Panc1 (cell line): ENCODE measurements around the gene SWAP70. TPM values are rescaled to one million over a fixed set of nuclear protein-coding genes. Genes with fewer than 3 reads are reported as not detected.

Source experiments
- ATAC-seq: fragments of 200-7000 bp; cut with Tn5 transposase; 2 replicates; pipeline ENCODE4 v1.9.1; 2020; ENCODE audit warnings: mild to moderate bottlenecking, moderate library complexity
- BruUV-seq: library from RNA; stranded (reverse); fragments of 400-500 nt; replicated peaks from 2 replicates; lab custom pipeline; 2021; lab: Mats Ljungman, UMichigan
- CTCF ChIA-PET: fragments of 300-600 bp; sonication (Branson Sonifier 250); formaldehyde crosslinking; loops from one replicate; lab custom pipeline; 2022; ENCODE audit warnings: antibody characterized with exemption; lab: Charles Lee
- POLR2A ChIA-PET: fragments of 300-600 bp; sonication (Branson Sonifier 250); formaldehyde crosslinking; loops from one replicate; lab custom pipeline; 2022; ENCODE audit warnings: antibody characterized with exemption; lab: Charles Lee
- DNase-seq: peaks from one replicate; pipeline ENCODE4 v3.0.0-alpha.2; 2010; ENCODE audit warnings: low read depth, low spot score
- H3K27ac ChIP-seq: 2 replicates; pipeline ENCODE4 v1.5.1; 2011; ENCODE audit warnings: mild to moderate bottlenecking, low read length, inconsistent platforms
- H3K27me3 ChIP-seq: fragments of 200-500 bp; sonication (Bioruptor generic); 2 replicates; pipeline ENCODE4 v1.6.0; 2014; ENCODE audit warnings: low read length, inconsistent platforms; ENCODE audit not compliant: control insufficient read depth, insufficient read depth
- H3K36me3 ChIP-seq: fragments of 200-500 bp; sonication (Bioruptor generic); 2 replicates; pipeline ENCODE4 v1.5.1; 2014; ENCODE audit warnings: inconsistent platforms, mild to moderate bottlenecking, low read length, moderate library complexity; ENCODE audit not compliant: control insufficient read depth, insufficient read depth
- H3K4me1 ChIP-seq: 2 replicates; pipeline ENCODE4 v1.5.1; 2011; ENCODE audit warnings: inconsistent platforms, mild to moderate bottlenecking, low read length, moderate library complexity; ENCODE audit not compliant: control insufficient read depth, insufficient read depth
- H3K4me3 ChIP-seq, 2 experiments: 2 replicates each; pipeline ENCODE4 v1.5.1; 2011 to 2012; ENCODE audit warnings: low read depth in 2 of 2, low read length in 2 of 2, mild to moderate bottlenecking in 2 of 2, inconsistent platforms in 1 of 2, moderate library complexity in 1 of 2
- H3K9me3 ChIP-seq: fragments of 200-500 bp; sonication (Bioruptor generic); 2 replicates; pipeline ENCODE4 v1.5.1; 2014; ENCODE audit warnings: low read depth, mild to moderate bottlenecking, inconsistent platforms, low read length, moderate library complexity; ENCODE audit not compliant: control insufficient read depth, insufficient read depth
- CTCF ChIP-seq: fragments of 450-650 bp; IDR thresholded peaks from 2 replicates; pipeline ENCODE4 v1.5.1; 2017; ENCODE audit warnings: mild to moderate bottlenecking
- POLR2AphosphoS5 ChIP-seq: IDR thresholded peaks from 2 replicates; pipeline ENCODE4 v1.6.1; 2012; ENCODE audit warnings: mild to moderate bottlenecking, low read depth, low read length, moderate library complexity
- REST ChIP-seq, 2 experiments: IDR thresholded peaks; 2 replicates each; pipeline ENCODE4 v1.6.1; 2011 to 2012; ENCODE audit warnings: low read depth in 2 of 2, control low read depth in 1 of 2, low read length in 1 of 2, mild to moderate bottlenecking in 1 of 2, moderate library complexity in 1 of 2; ENCODE audit not compliant: insufficient read depth in 1 of 2
- SIN3A ChIP-seq: IDR thresholded peaks from 2 replicates; pipeline ENCODE4 v1.6.1; 2012; ENCODE audit warnings: low read depth, mild to moderate bottlenecking, low read length, moderate library complexity, borderline replicate concordance; ENCODE audit not compliant: insufficient read depth
- TCF7L2 ChIP-seq: IDR thresholded peaks from 2 replicates; pipeline ENCODE4 v1.6.1; 2011; ENCODE audit warnings: mild to moderate bottlenecking, low read depth, low read length, inconsistent platforms
- in situ Hi-C: cut with HindIII; loops from 2 replicates; pipeline ENCODE4 v1.10.0; 2016; ENCODE audit warnings: low sequenced_read_pairs, low pct_unique_long_range_greater_than_20kb
- intact Hi-C: fragments of 100-400 bp; cut with micrococcal nuclease; formaldehyde crosslinking; loops from one replicate; pipeline ENCODE4 v1.10.0; 2022; ENCODE audit not compliant: unreplicated experiment
- total RNA-seq: library from RNA; stranded (reverse); gene quantifications from one replicate; pipeline ENCODE4 v1.2.1, GENCODE V29; 2021; ENCODE audit not compliant: unreplicated experiment

Gene SWAP70
- total RNA-seq, 1 experiment from 2014 or later, result 96.0 TPM

GRCh38 chr11:9710223-9710622, 46.3 kb downstream of the SWAP70 start:
- ChIA-PET CTCF (no interaction called here), POLR2A (no interaction called here)
- intact Hi-C loops, result no loop called here
- Histone ChIP-seq H3K36me3 (no peaks in the 10 kb centered on the region), H3K4me1 (0 out of 2 replicates have a peak, but pooled peaks cover 4% of the 10 kb centered on the region), H3K9me3 (no peaks in the 10 kb centered on the region), H3K4me3 (no peak overlapping the region), H3K27ac (no peak overlapping the region), H3K27me3 (no peaks in the 10 kb centered on the region)
- in situ Hi-C loops, result no loop called here
- ATAC-seq (no peak), DNase-seq (no peak)
- TSS peak; percentile 30 for BruUV-seq
- no peak for TF ChIP-seq TCF7L2

GRCh38 chr11:9710852-9711251, 47.0 kb downstream of the SWAP70 start:
- Histone ChIP-seq H3K9me3 (no peaks in the 10 kb centered on the region), H3K36me3 (no peaks in the 10 kb centered on the region), H3K4me3 (no peak overlapping the region), H3K27me3 (no peaks in the 10 kb centered on the region), H3K4me1 (0 out of 2 replicates have a peak, but pooled peaks cover 4% of the 10 kb centered on the region), H3K27ac (peak overlapping the region; percentile 15; the same call in 1 of the 2 replicates)
- in situ Hi-C loops (no loop called here), intact Hi-C loops (no loop called here)
- DNase-seq, result no peak
- ATAC-seq, result peak; percentile 37; the same call in 1 of the 2 replicates
- BruUV-seq, result no TSS peak
- ChIA-PET POLR2A (no interaction called here), CTCF (no interaction called here)
- TF ChIP-seq SIN3A (no peak), REST (IDR thresholded peaks at IDR 0.05; ENCODE audit: insufficient read depth in 1 of 2, low read depth in 2 of 2, low read length in 1 of 2) (no peak), TCF7L2 (no peak), POLR2AphosphoS5 (no peak), CTCF (no peak)

GRCh38 chr11:9711454-9712307, 47.8 kb downstream of the SWAP70 start:
- Histone ChIP-seq H3K27ac (peak overlapping the region; percentile 15; the same call in 1 of the 2 replicates), H3K27me3 (no peaks in the 10 kb centered on the region), H3K4me3 (no peak overlapping the region), H3K36me3 (no peaks in the 10 kb centered on the region), H3K4me1 (0 out of 2 replicates have a peak, but pooled peaks cover 7% of the 10 kb centered on the region), H3K9me3 (no peaks in the 10 kb centered on the region)
- in situ Hi-C loops (no loop called here), intact Hi-C loops (no loop called here)
- ChIA-PET POLR2A (interaction anchor here (0.6 kb wide), 1 partner anchor 9 kb away, joined by 4 read pairs; no protein-coding TSS in a partner anchor), CTCF (no interaction called here)
- DNase-seq (no peak), ATAC-seq (peak; percentile 58; the same call in 1 of the 2 replicates)
- BruUV-seq, result no TSS peak
- TF ChIP-seq POLR2AphosphoS5, result no peak
- TF ChIP-seq TCF7L2, result no peak
- TF ChIP-seq REST (IDR thresholded peaks at IDR 0.05; ENCODE audit: insufficient read depth in 1 of 2, low read depth in 2 of 2, low read length in 1 of 2), result no peak
- TF ChIP-seq CTCF, result no peak
- TF ChIP-seq SIN3A, result no peak
